Posterior cingulate gyrus (tissue), 11 donors: ENCODE data around the gene SLC9A8.

Source experiments
- DNase-seq, 10 donors: peaks; one replicate each; pipeline versions ENCODE4 v3.0.0 to v3.0.0-alpha.2; 2020 to 2021; ENCODE audit warnings: mixed read lengths in 3 of 10
- intact Hi-C: fragments of 100-400 bp; cut with DNase I; formaldehyde crosslinking; loops from one replicate; pipeline ENCODE4 v1.15.1; 2023

Gene SLC9A8

GRCh38 chr20:49811825-49812506, 662 bp upstream of the SLC9A8 start:
- no peak for DNase-seq
- intact Hi-C loops = loop anchor here (2.0 to 5.0 kb wide), 3 partner anchors 40 to 99 kb away; partner anchors contain the start of gene B4GALT5

GRCh38 chr20:49813305-49813974, 812 bp downstream of the SLC9A8 start:
- intact Hi-C loops = loop anchor here (2.0 to 5.0 kb wide), 3 partner anchors 41 to 101 kb away; partner anchors contain the start of gene B4GALT5

GRCh38 chr20:49814057-49814694, 1.5 kb downstream of the SLC9A8 start:
- intact Hi-C loops = loop anchor here (5.0 kb wide), 1 partner anchor 42 kb away; no protein-coding TSS in a partner anchor
- no peak for DNase-seq

More at GRCh38 chr20:49813305-49813974, 812 bp downstream of the SLC9A8 start:
- DNase-seq = no peak

GRCh38 chr20:49818816-49819215, 6.2 kb downstream of the SLC9A8 start:
- no peak for DNase-seq
- intact Hi-C loops = no loop called here

GRCh38 chr20:49819702-49820101, 7.1 kb downstream of the SLC9A8 start:
- intact Hi-C loops = no loop called here
- no peak for DNase-seq

- intact Hi-C loops = no loop called here
- no peak for DNase-seq
These were observed 8.8 kb downstream of the SLC9A8 start for GRCh38 chr20:49821381-49821780.

- no peak for DNase-seq
- intact Hi-C loops = no loop called here
These were observed 9.3 kb downstream of the SLC9A8 start for GRCh38 chr20:49821870-49822331.

GRCh38 chr20:49823152-49823847, 10.7 kb downstream of the SLC9A8 start:
- no peak for DNase-seq
- intact Hi-C loops = no loop called here

- intact Hi-C loops = no loop called here
- DNase-seq = no peak
These were observed 11.6 kb downstream of the SLC9A8 start for GRCh38 chr20:49824206-49824605.

- intact Hi-C loops = no loop called here
- DNase-seq = no peak
These were observed 12.9 kb downstream of the SLC9A8 start for GRCh38 chr20:49825521-49826033.

GRCh38 chr20:49831022-49831769, 18.6 kb downstream of the SLC9A8 start:
- intact Hi-C loops = no loop called here
- no peak for DNase-seq

GRCh38 chr20:49831770-49832631, 19.4 kb downstream of the SLC9A8 start:
- intact Hi-C loops = no loop called here
- DNase-seq = no peak

GRCh38 chr20:49832632-49833327, 20.2 kb downstream of the SLC9A8 start:
- intact Hi-C loops = no loop called here
- no peak for DNase-seq

- DNase-seq = no peak
- intact Hi-C loops = no loop called here
These were observed 20.9 kb downstream of the SLC9A8 start for GRCh38 chr20:49833483-49833882.

- no peak for DNase-seq
These were observed 22.4 kb downstream of the SLC9A8 start for GRCh38 chr20:49835031-49835430.

GRCh38 chr20:49838546-49838945, 25.9 kb downstream of the SLC9A8 start:
- intact Hi-C loops = no loop called here
- DNase-seq = no peak

More at GRCh38 chr20:49835031-49835430, 22.4 kb downstream of the SLC9A8 start:
- intact Hi-C loops = no loop called here

- no peak for DNase-seq
- intact Hi-C loops = no loop called here
These were observed 30.5 kb downstream of the SLC9A8 start for GRCh38 chr20:49843139-49843538.

GRCh38 chr20:49843770-49844380, 31.2 kb downstream of the SLC9A8 start:
- intact Hi-C loops = no loop called here
- DNase-seq = no peak
